Measurements from ENCODE around the gene DAZAP1.

DAZAP1 gene

GRCh38 chr19:1407528-1408299 lies at the start of gene DAZAP1:
Gene DAZAP1, plus strand, starts transcription at chr19:1407586. Its CDS starts 188 bp downstream, at chr19:1407774.
- no peak for FAIRE-seq

DNA sequence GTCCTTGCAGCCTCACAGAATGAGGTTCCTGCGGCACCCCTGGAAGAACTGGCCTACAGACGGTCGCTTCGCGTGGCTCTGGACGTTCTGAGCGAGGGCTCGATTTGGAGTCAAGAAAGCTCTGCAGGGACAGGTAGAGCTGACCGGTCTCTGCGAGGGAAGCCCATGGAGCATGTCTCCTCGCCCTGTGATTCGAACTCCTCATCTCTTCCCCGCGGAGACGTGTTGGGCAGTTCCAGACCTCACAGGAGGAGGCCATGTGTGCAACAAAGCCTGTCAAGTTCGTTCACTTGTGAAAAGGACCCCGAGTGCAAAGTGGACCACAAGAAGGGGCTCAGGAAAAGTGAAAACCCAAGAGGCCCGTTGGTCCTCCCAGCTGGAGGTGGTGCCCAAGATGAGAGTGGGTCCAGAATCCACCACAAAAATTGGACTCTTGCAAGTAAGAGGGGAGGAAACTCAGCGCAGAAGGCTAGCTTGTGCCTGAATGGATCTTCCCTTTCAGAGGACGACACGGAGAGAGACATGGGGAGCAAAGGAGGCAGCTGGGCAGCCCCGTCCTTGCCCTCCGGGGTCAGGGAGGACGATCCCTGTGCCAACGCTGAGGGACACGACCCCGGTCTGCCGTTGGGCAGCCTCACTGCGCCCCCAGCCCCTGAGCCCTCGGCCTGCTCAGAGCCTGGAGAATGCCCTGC lies 47.1 kb upstream of the DAZAP1 start:
- FAIRE-seq, result no peak

- FAIRE-seq, result peak; percentile 96
These were observed 46.4 kb upstream of the DAZAP1 start for GRCh38 chr19:1360818-1361461.

DNA sequence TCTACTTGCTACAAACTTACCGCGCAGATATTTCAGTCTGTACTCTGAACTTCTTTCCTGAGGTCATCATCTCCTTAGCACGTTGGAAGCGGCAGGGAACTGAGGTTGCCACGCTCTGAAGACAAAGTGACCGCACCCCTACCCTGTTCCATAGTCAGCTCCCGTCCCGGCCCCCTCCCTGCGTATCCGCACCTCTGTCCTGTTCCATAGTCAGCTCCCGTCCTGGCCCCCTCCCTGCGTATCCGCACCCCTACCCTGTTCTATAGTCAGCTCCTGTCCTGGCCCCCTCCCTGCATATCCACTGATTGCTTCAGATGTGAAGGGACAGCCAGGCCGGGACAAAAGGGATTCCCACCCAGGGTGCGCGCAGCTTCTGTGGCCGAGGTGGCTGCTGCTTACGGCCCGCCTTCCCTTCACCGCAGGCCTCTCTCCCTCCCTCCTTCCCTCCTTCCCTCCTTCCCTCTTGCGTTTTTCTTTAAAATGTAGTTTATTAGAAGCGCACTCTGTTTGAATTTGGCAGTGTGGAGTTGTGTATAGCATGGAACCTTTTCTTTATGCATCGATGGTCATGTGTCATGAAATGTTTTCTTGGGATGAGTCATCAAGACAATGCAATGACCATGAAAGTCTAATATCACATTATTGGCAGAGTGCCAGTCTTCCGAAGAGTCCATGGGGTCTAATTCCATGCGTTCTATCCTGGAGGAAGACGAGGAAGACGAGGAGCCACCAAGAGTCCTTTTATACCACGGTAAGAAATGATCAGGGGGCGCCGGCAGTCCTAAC lies 45.6 kb upstream of the DAZAP1 start:
- no peak for FAIRE-seq

DNA sequence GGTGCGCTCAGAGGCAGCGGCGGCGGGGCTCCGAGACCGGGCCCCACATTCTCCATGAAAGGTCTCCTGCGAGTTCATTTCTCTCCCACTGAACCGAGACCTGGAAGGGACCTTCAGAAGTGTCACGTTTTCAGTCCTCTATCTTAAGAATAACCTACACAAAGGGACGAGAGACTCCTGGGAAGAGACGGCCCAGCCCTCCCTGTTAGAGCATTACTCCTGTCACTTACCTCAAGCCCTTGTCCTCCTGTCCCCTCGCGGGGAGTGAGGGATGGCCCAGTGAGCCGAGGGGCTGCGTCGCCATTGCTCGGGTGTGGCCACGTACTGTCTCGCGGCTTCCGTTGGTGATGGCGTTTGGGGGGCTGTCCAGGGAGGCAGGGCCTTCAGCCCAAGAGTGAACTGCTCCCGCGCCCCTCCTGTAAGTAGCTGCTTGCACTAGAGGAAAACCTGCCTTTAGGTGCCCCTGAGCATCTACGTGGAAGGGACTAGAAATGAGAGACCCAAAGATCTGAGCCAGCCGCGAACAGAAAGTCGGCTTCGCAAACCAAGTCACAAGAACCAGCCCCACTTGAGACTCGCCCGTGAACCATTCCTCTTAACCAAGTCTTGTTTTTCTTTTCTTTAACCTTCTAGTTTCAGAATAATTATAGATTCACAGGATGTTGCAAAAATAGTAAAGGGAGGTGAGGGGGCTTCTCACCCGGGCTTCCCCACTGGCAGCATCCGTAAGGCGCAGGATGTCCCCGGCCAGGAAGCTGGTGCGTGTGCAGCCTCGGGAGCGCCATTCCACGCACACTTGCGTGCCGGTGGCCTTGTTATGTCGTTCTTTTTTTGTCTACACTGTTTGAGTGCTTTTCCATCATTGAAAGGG lies 44.8 kb upstream of the DAZAP1 start:
- no peak for FAIRE-seq

DNA sequence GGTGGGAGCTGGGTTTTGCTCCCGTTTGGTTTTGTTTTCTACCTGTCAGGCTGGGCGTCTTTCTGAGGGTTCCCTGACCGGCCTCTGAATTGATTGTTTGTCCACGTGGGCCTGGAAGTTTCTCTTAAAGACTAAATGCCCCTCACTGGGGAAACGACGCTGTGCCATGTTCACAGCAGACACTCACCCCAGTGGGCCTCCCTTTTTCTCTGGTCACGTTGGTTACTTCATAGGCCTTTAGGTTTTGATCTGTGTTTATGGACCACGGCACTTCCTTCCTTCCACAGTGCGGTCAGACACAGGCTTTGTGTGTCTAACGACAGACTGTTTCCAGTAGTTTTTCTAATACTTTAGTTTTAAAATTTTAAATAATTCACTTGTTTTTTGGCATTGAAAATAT lies 43.8 kb upstream of the DAZAP1 start:
- no peak for FAIRE-seq

GRCh38 chr19:1364070-1364704 lies 43.2 kb upstream of the DAZAP1 start:
- no peak for FAIRE-seq

- FAIRE-seq, result no peak
These were observed 41.8 kb upstream of the DAZAP1 start for GRCh38 chr19:1365319-1366269.

DNA sequence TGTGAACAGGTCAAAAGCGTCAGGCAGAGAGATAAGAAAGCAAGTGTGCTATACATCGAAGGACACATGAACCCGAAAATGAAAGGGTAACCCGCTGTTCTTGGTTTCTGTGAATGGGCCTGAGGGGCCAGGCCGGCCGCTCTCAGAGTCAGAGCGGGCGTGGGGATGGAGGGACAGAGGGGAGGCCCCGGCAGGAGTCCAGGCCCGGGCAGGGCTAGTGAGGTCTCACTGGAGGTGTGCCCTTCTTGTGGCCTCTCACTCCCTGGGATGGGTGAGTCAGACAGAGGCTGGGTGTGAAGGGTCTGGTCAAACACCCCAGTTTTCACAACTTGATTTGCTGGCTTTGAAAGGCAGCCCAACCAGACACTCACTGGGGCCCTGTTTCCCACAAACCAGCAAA lies 41.1 kb upstream of the DAZAP1 start:
- no peak for FAIRE-seq

- no peak for FAIRE-seq
These were observed 40.2 kb upstream of the DAZAP1 start for GRCh38 chr19:1366899-1367870.

GRCh38 chr19:1369214-1369805 lies 38.1 kb upstream of the DAZAP1 start:
- FAIRE-seq, result no peak

DNA sequence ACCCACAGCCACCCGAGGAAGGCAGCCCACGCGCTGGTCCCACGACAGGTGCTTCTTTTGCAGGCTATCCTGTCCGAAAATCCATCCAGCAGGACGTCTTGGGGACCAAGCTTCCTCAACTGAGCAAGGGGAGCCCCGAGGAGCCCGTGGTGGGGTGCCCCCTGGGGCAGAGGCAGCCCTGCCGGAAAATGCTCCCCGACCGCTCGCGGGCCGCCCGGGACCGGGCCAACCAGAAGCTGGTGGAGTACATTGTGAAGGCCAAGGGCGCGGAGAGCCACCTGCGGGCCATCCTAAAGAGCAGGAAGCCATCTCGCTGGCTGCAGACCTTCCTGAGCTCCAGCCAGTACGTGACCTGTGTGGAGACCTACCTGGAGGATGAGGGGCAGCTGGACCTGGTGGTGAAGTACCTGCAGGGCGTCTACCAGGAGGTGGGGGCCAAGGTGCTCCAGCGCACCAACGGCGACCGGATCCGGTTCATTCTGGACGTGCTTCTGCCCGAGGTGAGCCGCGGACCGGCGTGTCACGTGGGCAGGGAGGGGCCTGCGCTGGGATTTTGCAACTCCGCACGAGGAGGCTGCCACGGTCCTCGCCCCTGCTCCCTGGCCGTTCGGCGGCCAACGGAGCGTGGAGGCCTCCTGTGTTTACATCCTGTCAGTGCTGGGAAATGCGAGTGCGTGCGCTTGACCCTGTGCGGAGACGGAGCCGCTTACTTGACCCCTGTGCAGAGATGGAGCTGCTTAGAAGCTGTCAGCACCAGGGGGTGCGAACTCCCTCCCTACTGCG lies 36.6 kb upstream of the DAZAP1 start:
- FAIRE-seq, result no peak

- no peak for FAIRE-seq
These were observed 34.3 kb upstream of the DAZAP1 start for GRCh38 chr19:1373042-1373533.

DNA sequence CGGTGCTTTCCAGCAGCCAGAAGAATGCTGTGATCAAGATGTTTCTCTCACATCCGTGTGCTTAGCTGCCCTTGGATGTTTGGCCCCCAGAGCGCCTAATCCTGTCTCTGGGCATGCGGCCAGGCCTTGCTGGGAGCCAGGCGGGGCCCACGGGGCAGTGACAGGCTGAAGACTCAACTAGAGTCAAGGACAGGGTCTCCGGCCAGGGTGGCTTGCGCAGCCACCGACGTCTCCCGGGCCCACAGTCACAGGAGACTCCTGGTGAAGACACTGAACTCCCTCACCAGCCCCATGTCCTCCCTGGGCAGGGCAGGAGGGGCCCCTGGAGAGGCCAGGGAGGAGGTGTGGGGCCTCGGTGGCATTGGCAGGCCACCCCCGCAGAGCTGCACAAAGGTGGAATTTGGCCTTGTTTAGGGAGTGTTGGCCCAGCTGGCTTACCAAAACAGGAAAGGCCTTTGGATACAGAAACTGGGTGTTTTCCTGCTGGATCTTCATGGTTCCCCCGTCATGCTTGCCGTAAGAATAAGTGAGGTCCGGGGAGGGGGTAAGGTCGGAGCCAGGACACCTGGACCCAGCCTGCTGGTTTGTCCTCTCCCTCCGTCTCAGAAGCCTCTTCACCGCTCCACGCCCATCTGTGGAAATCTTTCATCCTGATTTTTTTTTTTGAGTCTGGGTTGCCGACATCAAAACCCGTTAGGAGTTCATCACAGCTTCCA lies 33.7 kb upstream of the DAZAP1 start:
- no peak for FAIRE-seq

GRCh38 chr19:1374250-1374577 lies 33.2 kb upstream of the DAZAP1 start:
- FAIRE-seq, result no peak

GRCh38 chr19:1376415-1376805 lies 31.0 kb upstream of the DAZAP1 start:
- FAIRE-seq, result no peak
